ENCODE measurements around the gene WFIKKN2.

Gene WFIKKN2

GRCh38 chr17:50861334-50861676 lies 25.9 kb downstream of the WFIKKN2 start:
- TF ChIP-seq CTCF (IDR thresholded peaks at IDR 0.05) = no peak
- no peak for TF ChIP-seq ZFX (IDR thresholded peaks at IDR 0.05; ENCODE audit: borderline replicate concordance)
- peak overlapping the region; percentile 100 for H3K27ac ChIP-seq

DNA sequence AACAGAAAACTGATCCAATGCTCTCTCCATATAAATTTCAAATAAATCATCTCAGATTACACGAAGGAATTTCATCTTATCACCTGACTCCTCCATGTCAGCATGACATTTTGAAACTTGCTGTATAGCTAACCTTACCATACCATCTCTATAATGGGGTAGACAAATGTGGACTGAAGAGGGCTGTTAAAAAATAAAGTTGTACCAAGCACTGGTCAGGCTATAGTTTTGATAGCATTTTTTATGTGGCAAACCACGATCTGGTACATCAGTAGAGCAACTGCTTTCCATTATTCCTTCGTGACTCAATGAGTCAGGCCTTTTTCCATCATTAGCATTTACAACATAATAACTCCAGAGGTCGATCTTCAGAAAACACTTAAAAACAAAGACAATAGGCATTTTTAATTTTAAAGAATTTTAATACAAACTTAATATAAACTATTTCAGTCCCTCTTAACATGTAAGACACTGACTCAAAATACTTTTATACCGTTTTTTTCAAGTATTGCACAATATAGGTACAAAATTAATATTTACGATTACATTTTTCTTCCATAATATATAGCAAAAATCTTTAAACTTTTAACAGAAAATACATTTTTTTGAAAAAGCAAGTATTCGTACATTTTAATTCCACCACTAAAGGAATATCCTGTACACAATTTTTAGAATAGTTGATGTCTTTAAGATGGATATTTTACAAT lies 26.6 kb downstream of the WFIKKN2 start:
- TF ChIP-seq CTCF (IDR thresholded peaks at IDR 0.05) (no peak), ZFX (IDR thresholded peaks at IDR 0.05; ENCODE audit: borderline replicate concordance) (no peak)
- H3K27ac ChIP-seq = peak overlapping the region; percentile 100

DNA sequence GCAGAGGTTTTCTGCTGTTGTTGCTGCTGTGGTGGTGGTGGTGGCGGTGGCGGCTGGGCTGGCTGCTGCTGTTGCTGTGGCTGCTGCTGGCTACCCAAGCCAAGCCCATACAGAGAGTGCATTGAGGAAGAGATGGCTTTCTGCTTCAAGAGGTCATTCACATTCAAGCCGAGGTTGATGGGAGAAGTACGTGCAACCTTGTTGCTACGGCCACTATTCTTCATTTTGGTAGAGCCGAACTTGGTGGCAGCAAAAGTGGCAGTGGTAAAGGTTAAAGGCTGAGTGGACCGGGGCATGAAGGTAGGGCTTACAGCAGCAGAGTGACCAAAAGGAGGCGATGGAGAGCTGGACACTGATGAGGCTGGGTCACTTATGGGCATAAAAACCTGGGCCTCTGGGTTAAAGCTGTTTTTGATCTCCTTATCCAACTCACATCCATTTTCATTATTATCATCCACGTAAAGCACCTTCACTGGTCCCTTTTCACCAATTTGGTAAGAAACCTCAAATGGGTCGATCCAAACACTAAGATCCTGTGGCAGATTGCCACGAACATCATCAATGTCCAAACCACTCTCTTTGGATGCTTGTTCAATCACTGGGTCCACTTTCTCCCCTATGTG lies 27.9 kb downstream of the WFIKKN2 start:
- TF ChIP-seq ZFX (IDR thresholded peaks at IDR 0.05; ENCODE audit: borderline replicate concordance) = no peak
- TF ChIP-seq CTCF (IDR thresholded peaks at IDR 0.05) = peak; percentile 74
- H3K27ac ChIP-seq = peak overlapping the region; percentile 100

- peak overlapping the region; percentile 100 for H3K27ac ChIP-seq
- TF ChIP-seq ZFX (IDR thresholded peaks at IDR 0.05; ENCODE audit: borderline replicate concordance) (no peak), CTCF (IDR thresholded peaks at IDR 0.05) (no peak)
Measured at GRCh38 chr17:50863931-50864330, 28.5 kb downstream of the WFIKKN2 start.

DNA sequence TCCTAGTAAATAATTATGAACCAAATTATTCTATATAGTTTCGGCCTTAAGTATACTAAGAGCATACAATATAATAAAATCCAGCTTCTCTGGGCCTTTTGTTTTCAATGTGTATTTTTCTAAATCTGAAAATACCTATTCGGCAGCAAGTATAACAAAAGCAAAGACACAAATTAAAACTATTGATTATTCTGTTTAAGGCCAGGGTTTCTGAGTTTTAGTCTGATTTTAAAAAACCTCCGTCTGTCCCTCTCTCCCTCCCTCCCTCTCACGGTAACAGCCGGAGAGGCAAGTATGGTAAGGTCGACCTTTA lies 29.3 kb downstream of the WFIKKN2 start:
- no peak for TF ChIP-seq CTCF (IDR thresholded peaks at IDR 0.05)
- TF ChIP-seq ZFX (IDR thresholded peaks at IDR 0.05; ENCODE audit: borderline replicate concordance) = no peak
- H3K27ac ChIP-seq = peak overlapping the region; percentile 100

GRCh38 chr17:50865060-50865867 lies 29.9 kb downstream of the WFIKKN2 start:
- TF ChIP-seq CTCF (IDR thresholded peaks at IDR 0.05) (no peak), ZFX (IDR thresholded peaks at IDR 0.05; ENCODE audit: borderline replicate concordance) (no peak)
- H3K27ac ChIP-seq = peak overlapping the region; percentile 100

GRCh38 chr17:50865868-50866260 lies 30.5 kb downstream of the WFIKKN2 start:
- H3K27ac ChIP-seq = peak overlapping the region; percentile 100
- TF ChIP-seq CTCF (IDR thresholded peaks at IDR 0.05) (no peak), ZFX (IDR thresholded peaks at IDR 0.05; ENCODE audit: borderline replicate concordance) (no peak)
